ENCODE measurements around the gene TMEM129. TPM values are rescaled to one million over a fixed set of nuclear protein-coding genes. Genes with fewer than 3 reads are reported as not detected.

TMEM129 gene
- total RNA-seq, 1 experiment from 2014 or later = 54.9 TPM

GRCh38 chr4:1727117-1728031, 6.3 kb upstream of the TMEM129 start (continued):
- TF ChIP-seq PRRX2 (CRISPR knock-in tag; IDR thresholded peaks at IDR 0.05) = no peak
- TF ChIP-seq ZMAT4 (CRISPR knock-in tag; IDR thresholded peaks at IDR 0.05) = no peak
- no peak for TF ChIP-seq ARID4B (CRISPR knock-in tag; IDR thresholded peaks at IDR 0.05; ENCODE audit: borderline replicate concordance)
- no peak for TF ChIP-seq GABPB1 (CRISPR knock-in tag; IDR thresholded peaks at IDR 0.05)
- no peak for TF ChIP-seq CDX4 (CRISPR knock-in tag; IDR thresholded peaks at IDR 0.05; ENCODE audit: borderline replicate concordance)
- TF ChIP-seq AFF4 (CRISPR knock-in tag; IDR thresholded peaks at IDR 0.05; ENCODE audit: borderline replicate concordance) = no peak
- no peak for TF ChIP-seq E2F4 (CRISPR knock-in tag; IDR thresholded peaks at IDR 0.05; ENCODE audit: borderline replicate concordance, low read depth)

- ChIA-PET CTCF (interaction anchor here (0.6 to 1.6 kb wide), 14 partner anchors 9 to 173 kb away, joined by 3 to 15 read pairs (median 3); partner anchors contain the start of gene SLBP), POLR2A (no interaction called here)
- Mint-ChIP-seq H3K4me3 (no peak overlapping the region), H3K27me3 (ENCODE audit: low read depth) (no peaks in the 10 kb centered on the region), H3K4me1 (peaks cover 21% of the 10 kb centered on the region), H3K9me3 (no peaks in the 10 kb centered on the region), H3K27ac (peak overlapping the region; percentile 94), H3K36me3 (peaks cover 75% of the 10 kb centered on the region)
- DNase-seq (ENCODE audit: low spot score) = peak; percentile 95
- peak; percentile 53 for ATAC-seq
- TF ChIP-seq E2F1 (CRISPR knock-in tag; IDR thresholded peaks at IDR 0.05) (no peak), NR2C2 (CRISPR knock-in tag; IDR thresholded peaks at IDR 0.05) (no peak), FOXP4 (CRISPR knock-in tag; IDR thresholded peaks at IDR 0.05) (no peak), ATF1 (CRISPR knock-in tag; IDR thresholded peaks at IDR 0.05) (no peak), JUN (CRISPR knock-in tag; IDR thresholded peaks at IDR 0.05) (no peak), HMGXB4 (CRISPR knock-in tag; IDR thresholded peaks at IDR 0.05) (peak; percentile 45; the same call in 1 of the 2 replicates), TP53 (CRISPR knock-in tag; IDR thresholded peaks at IDR 0.05) (no peak), CREB1 (CRISPR knock-in tag; IDR thresholded peaks at IDR 0.05) (no peak), FOXK1 (CRISPR knock-in tag; IDR thresholded peaks at IDR 0.05) (peak; percentile 45; the same call in 1 of the 2 replicates)
Observed at GRCh38 chr4:1726146-1726934, 5.2 kb upstream of the TMEM129 start.
